KG1 (cell line): Measurements from ENCODE around the gene TMEM273.

ENCODE experiments used
- DNase-seq: peaks from one replicate; lab custom pipeline; 2025; lab: John Stamatoyannopoulos, UW

Gene TMEM273

GRCh38 chr10:49176310-49177268 lies 11.6 kb downstream of the TMEM273 start:
- DNase-seq = no peak

GRCh38 chr10:49175587-49176309 lies 12.4 kb downstream of the TMEM273 start:
- DNase-seq = no peak

GRCh38 chr10:49174926-49175500 lies 13.2 kb downstream of the TMEM273 start:
- no peak for DNase-seq

- no peak for DNase-seq
Measured at GRCh38 chr10:49174261-49174925, 13.8 kb downstream of the TMEM273 start.

- DNase-seq = no peak
Measured at GRCh38 chr10:49173853-49174252, 14.3 kb downstream of the TMEM273 start.

GRCh38 chr10:49173201-49173772 lies 14.9 kb downstream of the TMEM273 start:
- DNase-seq = no peak

GRCh38 chr10:49172777-49173132 lies 15.4 kb downstream of the TMEM273 start:
- no peak for DNase-seq

GRCh38 chr10:49172061-49172776 lies 16.0 kb downstream of the TMEM273 start:
- no peak for DNase-seq

- no peak for DNase-seq
Measured at GRCh38 chr10:49171326-49172060, 16.7 kb downstream of the TMEM273 start.

- DNase-seq = no peak
Measured at GRCh38 chr10:49170632-49171325, 17.4 kb downstream of the TMEM273 start.

GRCh38 chr10:49169776-49170175 lies 18.4 kb downstream of the TMEM273 start:
- no peak for DNase-seq

GRCh38 chr10:49168831-49169500 lies 19.2 kb downstream of the TMEM273 start:
- DNase-seq = no peak

GRCh38 chr10:49168171-49168540 lies 20.0 kb downstream of the TMEM273 start:
- DNase-seq = no peak

GRCh38 chr10:49167425-49168170 lies 20.6 kb downstream of the TMEM273 start:
- no peak for DNase-seq

- DNase-seq = no peak
Measured at GRCh38 chr10:49166484-49167400, 21.4 kb downstream of the TMEM273 start.

GRCh38 chr10:49165821-49166483 lies 22.2 kb downstream of the TMEM273 start:
- DNase-seq = no peak

GRCh38 chr10:49165259-49165658 lies 22.9 kb downstream of the TMEM273 start:
- no peak for DNase-seq
